ENCODE results near the gene TTBK2. TPM values are rescaled to one million over a fixed set of nuclear protein-coding genes. Genes with fewer than 3 reads are reported as not detected.

TTBK2 gene
- total RNA-seq, 1 experiment from 2014 or later: 25.5 TPM

- H3K4me1 Mint-ChIP-seq (ENCODE audit: insufficient read depth, unreplicated experiment): peaks cover 20% of the 10 kb centered on the region
- no peaks in the 10 kb centered on the region for H3K27me3 Mint-ChIP-seq (ENCODE audit: insufficient read depth, unreplicated experiment)
- ChIA-PET POLR2A (interaction anchor here (0.7 kb wide), 1 partner anchor 179 kb away, joined by 3 read pairs; no protein-coding TSS in a partner anchor), CTCF (interaction anchor here (0.7 to 1.1 kb wide), 3 partner anchors 12 to 808 kb away, joined by 3 to 7 read pairs (median 3); no protein-coding TSS in a partner anchor)
- no peaks in the 10 kb centered on the region for H3K9me3 Mint-ChIP-seq (ENCODE audit: unreplicated experiment)
- BruUV-seq (replicated peaks): no TSS peak
- H3K4me3 Mint-ChIP-seq (ENCODE audit: unreplicated experiment): no peak overlapping the region
- intact Hi-C loops (cut with micrococcal nuclease): loop anchor here (10.0 kb wide), 1 partner anchor 81 kb away; no protein-coding TSS in a partner anchor
- H3K27ac Mint-ChIP-seq (ENCODE audit: low read depth, unreplicated experiment): no peak overlapping the region
- no peak for TF ChIP-seq CTCF (IDR thresholded peaks at IDR 0.05; ENCODE audit: unreplicated experiment)
- DNase-seq (ENCODE audit: unreplicated experiment): no peak
- peaks cover 7% of the 10 kb centered on the region for H3K36me3 Mint-ChIP-seq (ENCODE audit: insufficient read depth, unreplicated experiment)
These were observed 4.8 kb downstream of the TTBK2 start for GRCh38 chr15:42915654-42916315.

GRCh38 chr15:42914728-42915497 lies 5.7 kb downstream of the TTBK2 start:
- ChIA-PET POLR2A (interaction anchor here (0.6 kb wide), 2 partner anchors 14 to 591 kb away, joined by 3 to 4 read pairs; no protein-coding TSS in a partner anchor), CTCF (interaction anchor here (0.7 to 1.1 kb wide), 2 partner anchors 11 to 216 kb away, joined by 3 to 7 read pairs; no protein-coding TSS in a partner anchor)
- DNase-seq (ENCODE audit: unreplicated experiment): no peak
- Mint-ChIP-seq H3K27ac (ENCODE audit: low read depth, unreplicated experiment) (peak overlapping the region; percentile 9), H3K9me3 (ENCODE audit: unreplicated experiment) (no peaks in the 10 kb centered on the region), H3K27me3 (ENCODE audit: insufficient read depth, unreplicated experiment) (no peaks in the 10 kb centered on the region), H3K4me3 (ENCODE audit: unreplicated experiment) (no peak overlapping the region), H3K36me3 (ENCODE audit: insufficient read depth, unreplicated experiment) (peaks cover 7% of the 10 kb centered on the region), H3K4me1 (ENCODE audit: insufficient read depth, unreplicated experiment) (peaks cover 26% of the 10 kb centered on the region)
- no TSS peak for BruUV-seq (replicated peaks)
- TF ChIP-seq CTCF (IDR thresholded peaks at IDR 0.05; ENCODE audit: unreplicated experiment): no peak
- intact Hi-C loops (cut with micrococcal nuclease): loop anchor here (10.0 kb wide), 1 partner anchor 80 kb away; no protein-coding TSS in a partner anchor

DNA sequence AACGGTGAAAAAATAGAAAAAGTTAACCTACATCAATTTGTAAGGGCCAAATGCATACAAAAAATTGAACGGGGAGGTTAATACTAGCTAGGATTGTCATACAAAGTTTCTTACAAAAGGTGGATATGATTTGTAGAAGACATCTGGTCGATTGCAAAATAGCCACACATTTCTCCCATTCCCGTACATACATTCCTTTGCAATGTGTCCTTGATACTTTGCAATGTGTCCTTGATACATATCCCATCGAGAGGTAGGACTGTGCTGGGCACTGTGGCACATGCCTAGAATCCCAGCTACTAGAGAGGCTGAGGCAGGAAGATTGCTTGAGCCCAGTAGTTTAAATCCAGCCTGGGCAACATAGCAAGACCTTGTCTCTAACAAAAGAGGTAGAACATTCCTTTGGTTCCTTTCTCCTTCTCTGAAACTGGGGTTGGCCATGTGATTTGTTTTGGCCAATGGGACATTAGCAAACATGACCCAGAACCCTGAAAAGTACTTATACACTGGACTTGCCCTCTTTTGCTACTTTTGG lies 9.5 kb downstream of the TTBK2 start:
- ChIA-PET POLR2A (interaction anchor here (0.6 to 1.5 kb wide), 8 partner anchors 10 to 173 kb away, joined by 3 to 5 read pairs (median 3); partner anchors contain the start of gene CDAN1), CTCF (interaction anchor here (0.7 to 2.1 kb wide), 2 partner anchors 15 to 174 kb away, joined by 4 to 7 read pairs; no protein-coding TSS in a partner anchor)
- Mint-ChIP-seq H3K27me3 (ENCODE audit: insufficient read depth, unreplicated experiment) (no peaks in the 10 kb centered on the region), H3K36me3 (ENCODE audit: insufficient read depth, unreplicated experiment) (peaks cover 7% of the 10 kb centered on the region), H3K4me1 (ENCODE audit: insufficient read depth, unreplicated experiment) (peaks cover 39% of the 10 kb centered on the region), H3K4me3 (ENCODE audit: unreplicated experiment) (peak overlapping the region; percentile 47), H3K27ac (ENCODE audit: low read depth, unreplicated experiment) (peak overlapping the region; percentile 80), H3K9me3 (ENCODE audit: unreplicated experiment) (no peaks in the 10 kb centered on the region)
- no peak for TF ChIP-seq CTCF (IDR thresholded peaks at IDR 0.05; ENCODE audit: unreplicated experiment)
- intact Hi-C loops (cut with micrococcal nuclease): loop anchor here (10.0 kb wide), 1 partner anchor 76 kb away; no protein-coding TSS in a partner anchor
- peak; percentile 59 for DNase-seq (ENCODE audit: unreplicated experiment)
- no TSS peak for BruUV-seq (replicated peaks)

Measured in MCF 10A (cell line).